ENCODE data around the gene PRRT2. TPM values are rescaled to one million over a fixed set of nuclear protein-coding genes. Genes with fewer than 3 reads are reported as not detected.
A peak's percentile ranks its signal among the peaks of the same experiment; 100 is the strongest.
"Not testable (repeated sequence)": the region's sequence is repeated elsewhere in the genome, so short reads cannot be mapped to it uniquely, and the experiment has no call there.

Gene PRRT2
- 0.60 and 4.5 TPM in 2 replicates for total RNA-seq (2014; rRNA removed; shearing (Covaris generic))
- polyA plus RNA-seq (2015; cell fraction: cytosol; rRNA removed): 0.44 and 1.7 TPM in 2 replicates
- 9.0 and 12.0 TPM in 2 replicates for polyA plus RNA-seq (2015; cell fraction: nucleus; rRNA removed)

DNA sequence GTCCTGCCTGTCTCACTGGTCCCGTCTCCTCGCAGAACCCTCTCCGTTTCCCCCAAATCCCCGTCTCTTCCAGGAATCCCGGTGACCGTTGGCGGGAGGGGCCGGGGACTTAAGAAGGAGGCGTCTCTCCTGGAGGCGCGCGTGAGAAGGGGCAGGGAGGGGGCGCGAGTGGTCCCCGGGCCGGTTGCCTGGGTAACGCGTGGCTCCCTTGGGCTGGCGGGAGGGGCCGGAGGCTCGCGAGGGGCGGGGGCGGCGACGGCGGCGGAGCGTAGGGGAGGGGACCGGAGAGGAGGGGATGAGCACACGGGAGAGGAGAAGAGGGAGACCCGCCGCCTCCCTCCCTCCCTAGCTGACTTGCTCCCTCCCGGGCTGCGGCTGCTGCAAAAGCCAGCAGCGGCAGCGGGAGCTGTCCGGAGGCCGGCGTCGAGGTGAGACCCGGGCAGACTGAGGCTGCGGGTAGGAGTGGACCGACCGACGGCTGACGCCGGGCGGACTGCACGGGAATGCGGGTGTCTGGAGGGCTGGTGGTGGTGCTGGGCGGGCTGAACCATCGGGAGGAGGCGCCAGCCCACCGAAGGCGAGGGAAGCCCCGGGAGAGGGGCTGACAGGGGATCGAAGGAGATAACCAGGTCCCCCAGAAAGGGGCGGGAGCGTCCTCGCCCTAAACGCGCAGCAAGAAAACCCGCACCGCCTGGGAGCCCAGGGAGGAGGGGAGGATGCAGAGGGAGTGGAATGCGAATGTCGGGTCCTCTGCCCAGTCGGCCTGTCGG, at the start of gene PRRT2:
PRRT2 (plus strand) TSS at position 298 of the 770 bp plus-strand sequence. CDS start 862 bp downstream, outside the sequence.
- peak; percentile 40 for DNase-seq (ENCODE audit: low read depth)

DNA sequence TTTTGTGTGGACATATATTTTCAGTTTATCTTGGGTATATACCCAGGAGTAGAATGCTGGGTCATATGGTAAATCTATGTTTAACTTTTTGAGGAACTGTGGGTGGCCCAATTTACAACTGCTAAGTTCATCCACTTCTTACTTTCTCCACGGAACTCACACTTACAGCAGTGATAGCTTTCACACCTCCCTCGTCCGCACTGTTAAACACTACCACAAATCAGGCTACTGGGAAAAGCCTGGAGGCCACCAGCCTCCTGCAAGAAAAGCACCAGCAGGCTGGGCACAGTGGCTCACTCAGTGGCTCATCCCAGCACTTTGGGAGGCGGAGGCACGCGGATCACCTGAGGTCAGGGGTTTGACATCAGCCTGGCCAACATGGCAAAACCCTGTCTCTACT, 48.7 kb upstream of the PRRT2 start:
- DNase-seq (ENCODE audit: low read depth): no peak

DNA sequence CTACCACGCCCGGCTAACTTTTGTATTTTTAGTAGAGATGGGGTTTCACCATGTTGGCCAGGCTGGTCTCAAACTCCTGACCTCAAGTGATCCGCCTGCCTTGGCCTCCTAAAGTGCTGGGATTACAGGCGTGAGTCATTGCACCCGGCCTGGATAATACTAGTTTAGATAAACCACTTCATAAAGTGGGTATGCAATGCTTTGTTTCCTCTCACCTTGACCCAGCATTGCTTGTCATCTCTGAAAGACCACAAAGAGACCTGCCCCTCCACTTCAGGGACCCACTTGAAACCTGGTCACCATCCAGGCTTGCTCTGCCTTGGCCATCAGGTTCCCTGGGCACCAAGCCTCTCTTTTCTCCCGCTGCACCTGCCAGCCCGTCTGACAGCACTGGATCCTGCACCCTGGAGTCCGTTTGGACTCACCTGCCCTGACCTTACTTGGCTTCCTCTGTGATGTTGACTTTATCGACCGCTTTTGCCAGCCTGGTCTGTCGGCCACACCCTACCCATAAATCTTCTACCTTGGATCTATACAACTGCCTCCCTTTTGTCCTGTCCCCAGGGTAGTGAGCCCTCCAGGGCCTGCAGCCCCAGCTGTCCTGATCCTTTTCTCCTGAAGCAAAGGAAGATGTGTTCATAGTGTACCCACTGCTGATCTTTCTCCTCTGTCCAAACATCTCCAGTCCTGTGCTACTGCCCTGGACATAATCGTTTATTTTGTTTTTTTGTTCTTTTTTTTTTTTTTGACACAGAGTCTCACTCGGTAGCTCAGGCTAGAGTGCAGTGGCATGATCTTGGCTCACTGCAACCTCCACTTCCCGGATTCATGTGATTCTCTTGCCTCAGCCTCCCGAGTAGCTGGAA, 46.6 kb upstream of the PRRT2 start:
- DNase-seq (ENCODE audit: low read depth): no peak

DNA sequence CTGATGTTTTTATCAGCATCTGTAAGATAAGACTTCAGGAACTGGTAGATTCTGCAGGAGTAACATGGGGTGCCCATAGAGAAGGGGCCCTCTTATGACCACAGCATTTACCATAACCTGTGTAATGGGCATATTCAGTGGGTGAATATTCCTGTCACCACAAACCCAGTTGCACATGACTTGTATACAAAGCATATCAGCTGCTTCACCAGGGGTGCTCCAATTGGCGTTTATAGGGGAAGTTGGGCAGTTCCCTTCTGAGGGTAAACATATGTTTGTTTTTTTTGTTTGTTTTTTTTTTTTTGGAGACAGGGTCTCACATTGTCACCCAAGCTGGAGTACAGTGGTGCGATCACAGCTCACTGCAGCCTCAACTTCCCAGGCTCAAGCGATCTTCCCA, 45.4 kb upstream of the PRRT2 start:
- no peak for DNase-seq (ENCODE audit: low read depth)

DNA sequence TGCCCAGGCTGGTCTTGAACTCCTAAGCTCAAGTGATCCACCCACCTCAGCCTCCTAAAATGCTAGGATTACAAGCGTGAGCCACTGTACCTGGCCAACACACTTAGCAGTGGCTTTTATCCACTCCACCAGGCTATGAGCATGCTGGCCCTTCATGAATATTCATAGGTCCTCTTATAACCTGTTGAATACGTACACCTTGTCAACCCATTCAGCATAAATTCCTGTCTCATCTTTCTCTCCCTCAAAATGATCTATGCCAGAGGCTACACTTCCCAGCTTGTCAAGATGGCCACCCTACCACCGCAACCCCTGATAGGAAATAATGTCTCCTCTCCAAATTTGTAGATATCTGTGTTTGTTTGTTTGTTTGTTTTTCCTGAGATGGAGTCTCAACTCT, 44.9 kb upstream of the PRRT2 start:
- DNase-seq (ENCODE audit: low read depth): no peak

DNA sequence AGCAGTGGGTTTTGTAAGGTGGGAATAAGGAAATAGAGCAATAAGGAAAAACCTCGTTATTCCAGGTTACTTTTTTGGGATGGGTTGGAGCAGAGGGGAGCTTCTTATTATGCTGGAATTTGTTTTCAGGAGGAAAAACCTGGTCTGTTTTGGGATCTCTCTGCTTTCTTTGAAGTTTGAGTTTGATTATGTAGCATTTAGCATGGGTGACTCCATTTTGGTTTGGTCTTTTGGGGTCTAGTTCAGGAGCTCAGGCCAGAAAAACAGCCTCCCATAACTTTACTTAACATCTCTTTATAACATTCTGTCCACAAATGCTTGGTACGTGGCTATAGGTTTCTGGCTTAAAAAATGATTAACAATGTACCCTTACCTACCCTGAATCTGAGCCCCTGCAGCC, 42.5 kb upstream of the PRRT2 start:
- no peak for DNase-seq (ENCODE audit: low read depth)

DNA sequence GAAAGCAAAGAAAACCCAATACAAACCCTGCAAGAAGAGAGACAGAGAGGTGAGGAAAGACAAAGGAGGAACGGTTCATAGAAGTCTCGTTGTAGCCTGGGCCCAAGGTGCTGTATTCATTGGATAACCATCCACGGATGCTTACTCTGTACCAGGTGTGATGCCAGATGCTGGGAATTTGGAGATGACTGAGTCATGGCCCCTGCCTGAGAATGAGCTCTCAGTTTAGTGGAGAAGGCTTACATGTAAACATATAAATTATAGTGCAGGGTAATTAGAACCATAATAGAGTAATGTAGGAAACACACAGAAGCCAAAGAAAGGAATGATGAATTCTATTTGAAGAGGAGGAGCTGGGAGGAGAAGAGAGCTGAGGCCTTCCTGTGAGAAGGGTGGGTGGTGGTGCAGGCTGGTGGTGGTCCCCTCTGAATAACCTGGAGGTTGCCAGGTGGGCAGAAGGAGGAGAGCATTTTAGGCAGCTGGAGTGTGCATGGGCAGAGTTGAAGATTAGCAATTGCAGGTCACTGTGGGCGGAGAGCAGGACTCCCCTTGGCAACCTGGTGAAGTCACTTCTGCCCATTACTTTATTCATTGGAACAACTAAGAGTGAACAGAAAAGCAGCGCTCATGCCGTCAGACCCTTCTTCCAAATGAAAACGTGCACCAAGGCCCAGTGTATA, 41.6 kb upstream of the PRRT2 start:
- DNase-seq (ENCODE audit: low read depth): no peak

DNA sequence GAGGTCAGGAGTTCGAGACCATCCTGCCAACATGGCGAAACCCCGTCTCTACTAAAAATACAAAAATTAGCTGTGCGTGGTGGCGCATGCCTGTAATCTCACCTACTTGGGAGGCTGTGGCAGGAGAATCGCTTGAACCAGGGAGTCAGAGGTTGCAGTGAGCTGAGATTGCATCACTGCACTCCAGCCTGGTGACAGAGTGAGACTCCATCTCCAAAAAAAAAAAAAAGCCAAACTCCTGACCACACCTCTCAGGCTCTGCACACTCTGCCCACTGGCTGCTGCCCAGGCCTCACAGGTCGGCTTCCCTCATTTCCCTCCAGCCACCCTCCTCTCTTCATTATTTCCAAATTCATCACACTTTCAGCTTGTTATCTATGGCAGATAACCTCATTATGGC, 39.7 kb upstream of the PRRT2 start:
- not testable (repeated sequence) for DNase-seq (ENCODE audit: low read depth)

DNA sequence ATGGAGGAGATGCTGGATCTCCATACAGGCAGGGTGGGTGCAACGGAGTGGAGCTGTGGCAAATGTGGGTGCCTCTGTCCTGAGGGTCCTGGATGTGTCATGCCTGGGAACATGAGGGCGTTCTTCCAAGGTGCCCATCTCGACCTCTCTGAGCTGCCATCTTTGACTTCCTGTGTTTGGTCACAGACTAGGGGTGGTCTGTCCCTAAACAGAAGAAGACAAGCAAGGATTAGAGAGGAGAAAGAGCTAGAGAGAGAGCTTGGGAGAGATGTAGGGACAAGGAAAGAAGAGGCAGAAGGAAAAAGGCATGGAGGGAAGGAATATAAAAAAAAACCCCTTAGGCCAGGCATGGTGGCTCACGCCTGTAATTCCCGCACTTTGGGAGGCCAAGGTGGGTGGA, 37.3 kb upstream of the PRRT2 start:
- DNase-seq (ENCODE audit: low read depth): no peak

DNA sequence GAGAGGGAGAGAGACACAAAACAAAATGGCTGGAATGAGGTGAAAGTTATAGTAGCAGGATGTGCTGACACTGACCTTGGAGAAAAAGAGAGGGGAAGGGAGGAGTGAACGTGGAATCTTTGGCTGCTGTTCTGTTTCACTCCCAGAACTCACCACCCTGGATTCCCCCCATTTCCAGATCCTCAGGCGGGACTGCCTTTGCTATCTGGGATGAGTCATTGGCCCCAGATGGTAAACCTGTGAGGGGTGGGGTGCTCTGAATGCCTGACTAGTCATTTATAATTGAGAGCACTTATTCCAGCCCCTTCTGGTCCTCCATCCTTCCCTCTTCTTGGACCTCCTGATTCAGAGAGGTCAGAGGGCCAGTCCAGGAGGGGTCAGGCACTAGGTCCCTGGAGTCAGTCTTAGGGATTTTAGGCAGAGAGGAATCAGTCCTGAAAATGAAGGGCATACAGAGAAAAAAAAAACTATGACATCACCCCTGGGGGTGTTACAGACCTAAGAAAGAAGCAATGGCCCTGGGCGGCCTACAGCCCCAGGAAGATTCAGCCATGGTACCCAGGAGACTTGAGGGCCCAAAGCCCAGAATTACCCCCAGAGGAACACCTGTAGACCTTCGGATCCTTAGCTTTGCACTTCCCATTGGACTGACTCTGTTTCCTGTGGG, 36.1 kb upstream of the PRRT2 start:
- DNase-seq (ENCODE audit: low read depth): peak; percentile 49

DNA sequence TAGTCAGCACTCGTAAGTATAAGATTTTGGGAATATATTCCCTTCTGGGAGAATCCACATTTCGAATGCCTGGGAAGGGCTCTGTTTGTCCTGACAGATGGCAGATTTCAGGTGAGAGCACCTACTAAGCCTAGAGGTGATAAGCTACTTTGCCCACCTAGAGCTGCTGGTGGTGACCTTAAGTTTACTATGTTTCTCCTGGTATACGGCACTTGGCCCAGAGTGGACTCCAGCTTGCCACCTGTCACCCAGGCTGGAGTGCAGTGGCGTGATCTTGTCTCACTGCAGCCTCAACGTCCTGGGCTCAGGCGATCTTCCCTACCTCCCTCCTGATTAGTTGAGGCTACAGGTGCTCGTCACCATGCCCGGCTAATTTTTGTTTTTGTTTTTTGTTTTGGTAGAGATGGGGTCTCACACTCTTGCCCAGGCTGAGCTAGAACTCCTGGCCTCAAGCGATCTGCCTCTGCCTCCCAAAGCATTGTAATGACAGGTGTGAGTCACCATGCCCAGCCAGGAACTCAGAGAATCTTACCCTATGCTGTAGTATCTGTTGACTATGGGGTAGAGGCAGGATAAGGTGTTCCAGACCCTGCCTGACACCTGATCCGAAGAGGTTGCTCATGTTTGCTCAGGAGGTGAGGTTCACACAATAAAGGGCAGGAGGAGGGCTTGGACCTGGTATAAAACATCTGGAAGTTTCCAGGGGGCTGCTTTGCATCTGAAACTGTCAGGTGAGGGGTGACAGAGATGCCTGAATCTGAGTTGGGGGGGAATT, 34.2 kb upstream of the PRRT2 start, which contains the start of gene ZG16:
ZG16 (plus strand) TSS at position 681 of the 775 bp plus-strand sequence. CDS start 1,011 bp downstream, outside the sequence.
- no peak for DNase-seq (ENCODE audit: low read depth)

DNA sequence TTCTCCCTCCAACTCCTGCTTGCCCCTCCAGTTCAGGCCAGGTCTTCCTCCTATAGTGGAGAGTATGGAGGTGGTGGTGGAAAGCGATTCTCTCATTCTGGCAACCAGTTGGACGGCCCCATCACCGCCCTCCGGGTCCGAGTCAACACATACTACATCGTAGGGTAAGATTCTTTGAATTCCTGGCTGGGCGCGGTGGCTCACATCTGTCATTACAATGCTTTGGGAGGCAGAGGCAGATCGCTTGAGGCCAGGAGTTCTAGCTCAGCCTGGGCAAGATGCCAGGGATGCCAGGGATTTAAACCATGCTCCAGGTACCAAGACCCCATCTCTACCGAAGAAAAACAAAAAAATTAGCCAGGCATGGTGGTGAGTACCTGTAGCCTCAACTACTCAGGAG, 32.5 kb upstream of the PRRT2 start:
- DNase-seq (ENCODE audit: low read depth): no peak

DNA sequence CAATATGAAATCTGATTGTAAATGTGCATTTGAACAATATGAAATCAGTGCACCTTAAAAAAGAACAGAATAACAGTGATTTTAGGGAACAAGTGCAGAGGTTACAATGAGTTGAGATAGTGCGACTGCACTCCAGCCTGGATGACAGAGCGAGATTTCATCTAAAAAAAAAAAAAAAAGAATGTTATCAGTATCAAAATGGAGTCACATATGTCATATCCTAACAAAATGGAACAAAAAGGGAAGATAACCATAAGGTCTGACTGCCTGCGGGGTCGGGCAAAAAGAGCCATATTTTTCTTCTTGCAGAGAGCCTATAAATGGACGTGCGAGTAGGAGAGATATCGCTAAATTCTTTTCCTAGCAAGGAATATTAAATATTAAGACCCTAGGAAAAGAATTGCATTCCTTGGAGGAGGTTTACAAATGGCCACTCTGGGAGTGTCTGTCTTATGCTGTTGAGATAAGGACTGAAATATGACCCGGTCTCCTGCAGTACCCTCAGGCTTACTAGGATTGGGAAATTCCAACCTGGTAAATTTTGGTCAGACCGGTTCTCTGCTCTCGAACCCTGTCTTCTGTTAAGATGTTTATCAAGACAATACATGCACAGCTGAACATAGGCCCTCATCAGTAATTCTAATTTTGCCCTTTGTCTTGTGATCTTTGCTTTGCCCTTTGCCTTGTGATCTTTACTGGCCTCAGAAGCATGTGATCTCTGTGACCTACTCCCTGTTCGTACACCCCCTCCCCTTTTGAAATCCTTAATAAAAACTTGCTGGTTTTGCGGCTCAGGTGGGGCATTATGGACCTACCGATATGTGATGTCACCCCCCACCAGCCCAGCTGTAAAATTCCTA, 28.7 kb upstream of the PRRT2 start:
- DNase-seq (ENCODE audit: low read depth): not testable (repeated sequence)

DNA sequence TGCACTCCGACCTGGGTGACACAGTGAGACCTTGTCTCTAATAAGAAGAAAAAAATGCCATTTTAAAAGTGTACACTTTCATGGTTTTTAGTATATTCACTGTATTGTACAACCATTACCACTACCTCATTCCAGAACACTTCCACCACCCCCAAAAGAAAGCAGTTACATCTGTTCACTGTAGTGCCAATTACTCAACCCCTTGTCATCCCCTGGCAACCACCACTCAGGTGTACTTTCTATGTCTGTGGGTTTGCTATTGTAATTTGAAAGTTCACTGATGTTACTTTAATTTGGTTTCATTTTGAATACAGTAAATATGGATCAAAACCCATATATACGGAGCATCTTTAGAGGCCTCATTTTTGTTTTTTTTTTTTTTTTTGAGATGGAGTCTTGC, 27.8 kb upstream of the PRRT2 start:
- DNase-seq (ENCODE audit: low read depth): no peak

DNA sequence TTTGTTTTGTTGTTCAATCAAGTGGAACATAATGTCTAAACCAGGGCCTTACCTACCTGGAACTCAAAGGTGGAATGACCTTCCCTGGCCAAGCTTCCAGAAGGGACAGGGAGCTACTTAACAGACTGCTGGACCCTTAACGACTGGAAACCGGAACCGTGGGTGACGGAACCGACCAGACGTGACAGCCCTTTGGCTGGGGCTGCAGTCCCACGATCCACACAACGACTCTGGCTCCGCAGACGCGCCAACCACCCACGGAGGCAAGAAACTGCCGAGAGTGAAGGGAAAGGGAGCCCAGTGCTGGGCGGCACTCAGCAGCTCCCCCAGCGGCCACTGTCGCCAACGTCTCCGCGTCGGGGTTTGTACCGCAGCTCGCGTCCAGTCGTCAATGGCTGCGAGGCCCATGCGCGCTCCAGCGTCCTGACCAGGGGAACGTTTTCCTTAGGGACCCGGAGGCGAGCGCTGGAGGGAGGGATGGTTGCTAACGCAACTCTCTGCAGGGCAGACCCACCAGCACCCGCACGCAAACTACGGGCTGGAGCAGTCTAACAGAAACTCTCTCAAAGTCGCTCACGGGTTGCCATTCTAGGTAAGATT, 27.0 kb upstream of the PRRT2 start:
- DNase-seq (ENCODE audit: low read depth): no peak

DNA sequence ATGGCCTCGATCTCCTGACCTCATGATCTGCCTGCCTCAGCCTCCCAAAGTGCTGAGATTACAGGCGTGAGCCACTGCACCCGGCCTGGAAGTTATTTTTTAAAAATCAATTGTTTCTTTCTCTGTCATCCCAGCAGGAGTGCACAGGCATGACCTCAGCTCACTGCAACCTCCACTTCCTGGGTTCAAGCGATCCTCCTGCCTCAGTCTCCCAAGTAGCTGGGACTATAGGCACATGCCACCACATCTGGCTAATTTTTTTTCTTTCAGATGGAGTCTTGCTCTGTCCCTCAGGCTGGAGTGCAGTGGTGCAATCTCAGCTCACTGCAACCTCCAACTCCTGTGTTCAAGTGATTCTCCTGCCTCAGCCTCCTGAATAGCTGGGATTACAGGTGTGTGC, 24.8 kb upstream of the PRRT2 start:
- DNase-seq (ENCODE audit: low read depth): not testable (repeated sequence)

DNA sequence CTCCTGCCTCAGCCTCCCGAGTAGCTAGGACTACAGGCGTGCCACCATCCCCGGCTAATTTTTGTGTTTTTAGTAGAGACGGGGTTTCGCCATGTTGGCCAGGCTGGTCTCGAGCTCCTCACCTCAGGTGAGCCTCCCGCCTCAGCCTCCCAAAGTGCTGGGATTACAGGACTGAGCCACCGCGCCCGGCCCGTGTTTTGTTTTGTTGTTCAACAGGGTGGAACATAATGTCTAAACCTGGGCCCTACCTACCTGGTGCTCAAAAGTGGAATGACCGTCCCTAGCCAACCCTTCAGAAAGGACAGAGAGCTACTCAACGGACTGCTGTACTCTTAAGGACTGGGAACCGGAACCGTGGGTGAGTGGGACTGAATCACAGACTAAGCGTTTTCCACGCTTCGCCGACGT, 22.2 kb upstream of the PRRT2 start:
- no peak for DNase-seq (ENCODE audit: low read depth)

DNA sequence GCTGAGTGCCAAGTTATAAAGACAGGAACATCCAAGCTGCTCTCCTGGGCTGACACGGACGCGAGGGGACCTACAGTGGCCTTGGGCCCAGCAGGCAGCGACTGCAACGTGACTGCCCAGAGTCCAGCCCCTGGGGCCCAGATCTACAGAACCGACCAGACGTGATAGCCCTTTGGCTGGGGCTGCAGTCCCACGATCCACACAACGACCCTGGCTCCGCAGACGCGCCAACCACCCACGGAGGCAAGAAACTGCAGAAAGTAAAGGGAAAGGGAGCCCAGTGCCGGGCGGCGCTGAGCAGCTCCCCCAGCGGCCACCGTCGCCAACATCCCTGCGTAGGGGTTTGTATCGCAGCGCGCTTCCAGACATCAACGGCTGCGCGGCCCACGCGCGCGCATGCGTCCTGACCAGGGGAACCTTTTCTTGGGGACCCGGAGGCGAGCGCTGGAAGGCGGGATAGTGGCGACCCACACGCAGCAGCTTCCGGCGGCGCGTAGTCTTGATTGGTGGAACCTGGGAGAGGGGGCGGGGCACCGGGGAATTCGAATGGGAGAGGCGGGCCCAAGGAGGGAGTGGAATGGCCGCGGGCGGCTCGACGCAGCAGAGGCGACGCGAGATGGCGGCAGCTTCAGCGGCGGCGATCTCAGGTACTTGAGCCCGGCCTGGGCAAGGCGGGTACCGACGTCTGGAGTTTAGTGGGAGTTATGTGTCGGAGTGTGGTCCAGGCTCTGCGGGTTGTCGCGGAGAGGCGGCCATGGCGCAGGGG, 21.6 kb upstream of the PRRT2 start, which contains the start of gene KIF22:
KIF22 (plus strand) TSS at position 569 of the 766 bp plus-strand sequence; CDS start at position 578, 9 bp downstream.
- DNase-seq (ENCODE audit: low read depth): peak; percentile 98

All from HT1080 (cell line).